Breast epithelium (tissue), 3 donors: ENCODE measurements around the gene BRSK1.

Experiments
- POLR2A ChIP-seq: fragments of 450-650 bp; IDR thresholded peaks from one replicate; pipeline ENCODE4 v1.6.1; 2016; ENCODE audit warnings: antibody characterized with exemption, mild to moderate bottlenecking, moderate library complexity
- TF ChIP-seq, protein P1 (sequence below), 3 donors: fragments of 450-650 bp; IDR thresholded peaks; one replicate each; pipeline ENCODE4 v1.5.1; 2016 to 2017; ENCODE audit warnings: antibody characterized with exemption in 3 of 3, mild to moderate bottlenecking in 3 of 3, moderate library complexity in 3 of 3

DNA sequence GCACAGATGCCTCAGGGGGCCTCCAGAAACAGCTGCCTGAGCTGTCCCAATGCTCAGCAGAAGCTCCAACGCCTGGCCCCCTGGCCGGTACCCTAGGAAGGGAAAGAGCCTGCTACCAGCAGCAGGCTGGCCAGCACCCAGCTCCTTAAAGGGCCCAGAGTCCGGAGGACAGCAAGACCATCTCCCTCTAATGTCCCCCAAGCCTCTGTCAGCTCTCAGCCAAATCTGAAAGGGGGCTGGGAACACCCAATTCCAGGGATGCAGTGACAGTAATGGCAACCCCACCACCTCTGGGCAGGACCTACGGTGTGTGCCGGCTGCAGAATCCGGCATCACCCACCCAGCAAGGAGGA lies 29.2 kb upstream of the BRSK1 start:
- TF ChIP-seq, protein P1, sequence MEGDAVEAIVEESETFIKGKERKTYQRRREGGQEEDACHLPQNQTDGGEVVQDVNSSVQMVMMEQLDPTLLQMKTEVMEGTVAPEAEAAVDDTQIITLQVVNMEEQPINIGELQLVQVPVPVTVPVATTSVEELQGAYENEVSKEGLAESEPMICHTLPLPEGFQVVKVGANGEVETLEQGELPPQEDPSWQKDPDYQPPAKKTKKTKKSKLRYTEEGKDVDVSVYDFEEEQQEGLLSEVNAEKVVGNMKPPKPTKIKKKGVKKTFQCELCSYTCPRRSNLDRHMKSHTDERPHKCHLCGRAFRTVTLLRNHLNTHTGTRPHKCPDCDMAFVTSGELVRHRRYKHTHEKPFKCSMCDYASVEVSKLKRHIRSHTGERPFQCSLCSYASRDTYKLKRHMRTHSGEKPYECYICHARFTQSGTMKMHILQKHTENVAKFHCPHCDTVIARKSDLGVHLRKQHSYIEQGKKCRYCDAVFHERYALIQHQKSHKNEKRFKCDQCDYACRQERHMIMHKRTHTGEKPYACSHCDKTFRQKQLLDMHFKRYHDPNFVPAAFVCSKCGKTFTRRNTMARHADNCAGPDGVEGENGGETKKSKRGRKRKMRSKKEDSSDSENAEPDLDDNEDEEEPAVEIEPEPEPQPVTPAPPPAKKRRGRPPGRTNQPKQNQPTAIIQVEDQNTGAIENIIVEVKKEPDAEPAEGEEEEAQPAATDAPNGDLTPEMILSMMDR (IDR thresholded peaks at IDR 0.05) = no peak
- TF ChIP-seq POLR2A = no peak
